ENCODE data around the gene SBF1.

- TF ChIP-seq CTCF (IDR thresholded peaks at IDR 0.05; ENCODE audit: low read length) (no peak), EZH2 (IDR thresholded peaks at IDR 0.05; ENCODE audit: borderline replicate concordance, low read length) (no peak)
Measured at GRCh38 chr22:50416996-50417395, 57.8 kb downstream of the SBF1 start.
